ENCODE measurements around the gene VASH1. TPM values are rescaled to one million over a fixed set of nuclear protein-coding genes. Genes with fewer than 3 reads are reported as not detected.

Gene VASH1
- polyA plus RNA-seq, 1 of the 3 experiments (the other 2 are of a cell fraction), result 4.9 TPM

- ChIA-PET POLR2A (no interaction called here), CTCF (interaction anchor here (2.1 to 2.5 kb wide), 3 partner anchors 10 to 64 kb away, joined by 9 to 14 read pairs (median 10); no protein-coding TSS in a partner anchor)
- no peak for TF ChIP-seq ELF1 (IDR thresholded peaks at IDR 0.05)
- no peak for TF ChIP-seq SMC3 (IDR thresholded peaks at IDR 0.05; ENCODE audit: low read depth, low read length)
- WGBS (ENCODE audit: low lambda C conversion rate), result 93% methylated on average over 22 of the region's 22 CpGs
- H3K27ac ChIP-seq (ENCODE audit: low read depth in 2 of 2, low read length in 1 of 2), result no peak overlapping the region
- H3F3A ChIP-seq (replicated peaks; ENCODE audit: insufficient read depth), result no peaks in the 10 kb centered on the region
- no peak overlapping the region for H3K9ac ChIP-seq
- no peak for DNase-seq
- no peaks in the 10 kb centered on the region for H3K79me2 ChIP-seq (ENCODE audit: insufficient read depth)
- H3K9me3 ChIP-seq, result no peaks in the 10 kb centered on the region
- H3K4me2 ChIP-seq, result no peak overlapping the region
- H3K4me3 ChIP-seq (ENCODE audit: low read depth in 2 of 2, low read length in 1 of 2), result no peak overlapping the region
- H4K20me1 ChIP-seq (ENCODE audit: insufficient read depth), result no peaks in the 10 kb centered on the region
- peaks cover 14 to 38% of the 10 kb centered on the region in 2 experiments for H3K4me1 ChIP-seq (ENCODE audit: control insufficient read depth in 1 of 2, insufficient read depth in 2 of 2, low read depth in 1 of 2, low read length in 1 of 2)
- no peaks in the 10 kb centered on the region for H3K27me3 ChIP-seq (ENCODE audit: insufficient read depth)
- no peak overlapping the region for H2AFZ ChIP-seq (ENCODE audit: low read depth)
- no peaks in the 10 kb centered on the region for H3K9me2 ChIP-seq
- H3K36me3 ChIP-seq (replicated peaks in 1 of 2; ENCODE audit: control insufficient read depth in 1 of 2, insufficient read depth in 2 of 2, low read length in 1 of 2), result no peaks in the 10 kb centered on the region
Observed at GRCh38 chr14:76774821-76775694, 13.8 kb downstream of the VASH1 start.

GRCh38 chr14:76775695-76776427, 14.6 kb downstream of the VASH1 start:
- H3K4me2 ChIP-seq, result no peak overlapping the region
- no peaks in the 10 kb centered on the region for H3K9me3 ChIP-seq
- no peaks in the 10 kb centered on the region for H3K9me2 ChIP-seq
- CTCF ChIA-PET, result interaction anchor here (1.2 to 2.5 kb wide), 3 partner anchors 9 to 65 kb away, joined by 3 to 14 read pairs (median 10); no protein-coding TSS in a partner anchor
- H3K27me3 ChIP-seq (ENCODE audit: insufficient read depth), result no peaks in the 10 kb centered on the region
- H3K27ac ChIP-seq (ENCODE audit: low read depth in 2 of 2, low read length in 1 of 2), result no peak overlapping the region; a peak in 1 of 4 replicates
- peaks cover 19 to 46% of the 10 kb centered on the region in 2 experiments for H3K4me1 ChIP-seq (ENCODE audit: control insufficient read depth in 1 of 2, insufficient read depth in 2 of 2, low read depth in 1 of 2, low read length in 1 of 2)
- POLR2A ChIA-PET, result interaction anchor here (0.5 to 0.6 kb wide), 2 partner anchors 11 to 159 kb away, joined by 3 read pairs; no protein-coding TSS in a partner anchor
- no peak overlapping the region for H3K9ac ChIP-seq
- DNase-seq, result no peak
- H2AFZ ChIP-seq (ENCODE audit: low read depth), result no peak overlapping the region
- no peaks in the 10 kb centered on the region for H4K20me1 ChIP-seq (ENCODE audit: insufficient read depth)
- no peaks in the 10 kb centered on the region for H3F3A ChIP-seq (replicated peaks; ENCODE audit: insufficient read depth)
- 97% methylated on average over 54 of the region's 54 CpGs for WGBS (ENCODE audit: low lambda C conversion rate)
- H3K36me3 ChIP-seq (replicated peaks in 1 of 2; ENCODE audit: control insufficient read depth in 1 of 2, insufficient read depth in 2 of 2, low read length in 1 of 2), result no peaks in the 10 kb centered on the region
- no peaks in the 10 kb centered on the region for H3K79me2 ChIP-seq (ENCODE audit: insufficient read depth)
- no peak overlapping the region for H3K4me3 ChIP-seq (ENCODE audit: low read depth in 2 of 2, low read length in 1 of 2)
- TF ChIP-seq FOXM1 (IDR thresholded peaks at IDR 0.05; ENCODE audit: low read depth), result no peak
- TF ChIP-seq ZBTB33 (IDR thresholded peaks at IDR 0.05; ENCODE audit: borderline replicate concordance, low read depth), result no peak
- no peak for TF ChIP-seq TCF12 (IDR thresholded peaks at IDR 0.05)
- TF ChIP-seq REST (IDR thresholded peaks at IDR 0.05; ENCODE audit: low read depth, low read length), result no peak
- TF ChIP-seq FOSL2 (IDR thresholded peaks at IDR 0.05; ENCODE audit: borderline replicate concordance, low read depth), result no peak
- TF ChIP-seq NRF1 (IDR thresholded peaks at IDR 0.05; ENCODE audit: low read depth, low read length), result no peak
- TF ChIP-seq TEAD4 (IDR thresholded peaks at IDR 0.05; ENCODE audit: borderline replicate concordance, insufficient read depth), result no peak
- TF ChIP-seq RFX5 (IDR thresholded peaks at IDR 0.05; ENCODE audit: low read length), result no peak
- TF ChIP-seq MEF2A (IDR thresholded peaks at IDR 0.05; ENCODE audit: borderline replicate concordance, low read depth), result no peak
- no peak for TF ChIP-seq USF1 (IDR thresholded peaks at IDR 0.05; ENCODE audit: borderline replicate concordance, low read depth)
- TF ChIP-seq SIN3A (IDR thresholded peaks at IDR 0.05; ENCODE audit: borderline replicate concordance, low read depth, low read length), result no peak
- no peak for TF ChIP-seq JUND (IDR thresholded peaks at IDR 0.05)
- no peak for TF ChIP-seq RAD21 (IDR thresholded peaks at IDR 0.05; ENCODE audit: low read length)
- TF ChIP-seq ELF1 (IDR thresholded peaks at IDR 0.05), result no peak

All from SK-N-SH (cell line).